ENCODE data around the gene RNF8. TPM values are rescaled to one million over a fixed set of nuclear protein-coding genes. Genes with fewer than 3 reads are reported as not detected.

Gene RNF8
- total and polyA plus RNA-seq, 9 of the 15 experiments (the other 6 are each of a cell fraction or from before 2014, with no cell fraction given) = 10.6 to 47.0 (median 37.5) TPM

- peak; percentile 84 for TF ChIP-seq E2F4 (CRISPR knock-in tag; IDR thresholded peaks at IDR 0.05; ENCODE audit: low read depth)
- no peak for TF ChIP-seq ID3 (CRISPR knock-in tag; IDR thresholded peaks at IDR 0.05)
- no peak; the same call in 1 of the 2 replicates for TF ChIP-seq ID3 (tag; IDR thresholded peaks at IDR 0.05)
- TF ChIP-seq BDP1 (IDR thresholded peaks at IDR 0.05; ENCODE audit: insufficient read depth, insufficient read length) = no peak
- no peak for TF ChIP-seq NFYB (IDR thresholded peaks at IDR 0.05; ENCODE audit: extremely low read depth, insufficient read length)
- peak; percentile 88; the same call in 1 of the 2 replicates for TF ChIP-seq PHF8 (IDR thresholded peaks at IDR 0.05; ENCODE audit: borderline replicate concordance, low read length)
- TF ChIP-seq FOXA1 (IDR thresholded peaks at IDR 0.05; ENCODE audit: borderline replicate concordance) = no peak
- TF ChIP-seq MGA (IDR thresholded peaks at IDR 0.05) = no peak
- no peak for TF ChIP-seq ZNF696 (CRISPR knock-in tag; conservative IDR thresholded peaks at IDR 0.05)
- peak; percentile 94 for TF ChIP-seq VEZF1 (CRISPR knock-in tag; IDR thresholded peaks at IDR 0.05)
- peak; percentile 81 for TF ChIP-seq GABPB1 (CRISPR knock-in tag; IDR thresholded peaks at IDR 0.05)
- peak; percentile 76 for TF ChIP-seq DIDO1 (tag; IDR thresholded peaks at IDR 0.05; ENCODE audit: low read depth)
- TF ChIP-seq MCM7 (IDR thresholded peaks at IDR 0.05) = no peak
Measured at GRCh38 chr6:37432916-37433656, 79.3 kb downstream of the RNF8 start, which contains the start of gene CMTR1 (continued).
